Measurements from ENCODE around the gene UROS.

The UROS gene

DNA sequence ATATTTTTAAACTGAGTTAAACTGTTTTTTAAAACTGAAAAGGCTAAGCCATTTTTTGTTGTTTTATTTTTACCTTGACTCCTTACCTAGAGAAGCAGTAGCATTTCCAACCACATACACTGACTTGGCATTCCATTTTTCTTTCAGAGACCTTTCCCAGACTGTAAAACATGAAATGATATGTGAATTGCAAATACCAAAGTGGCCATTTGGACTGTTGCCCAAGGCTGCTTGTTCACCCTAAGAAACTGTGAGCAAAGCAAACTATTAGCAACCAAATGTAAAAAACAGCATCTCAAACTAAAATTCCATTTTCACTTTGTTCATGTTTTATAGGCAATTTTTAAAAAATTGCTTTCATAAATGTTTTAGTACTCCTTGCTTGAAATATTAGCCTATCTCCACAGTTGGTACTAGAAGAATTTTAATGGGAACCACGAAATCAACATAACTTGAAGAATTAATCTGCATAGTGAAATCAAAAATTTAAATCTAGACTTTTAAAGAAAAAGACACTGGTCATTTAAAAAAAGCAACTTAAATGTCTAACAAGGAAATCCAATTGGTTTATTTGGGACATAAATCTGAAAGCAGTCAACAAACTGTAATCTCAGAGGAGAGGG lies 10.8 kb downstream of the UROS start:
- Histone ChIP-seq H3K4me3 (ENCODE audit: severe bottlenecking) (no peak overlapping the region), H3K4me1 (ENCODE audit: insufficient read depth, poor library complexity, severe bottlenecking) (no peaks in the 10 kb centered on the region), H3K9me3 (ENCODE audit: severe bottlenecking) (no peaks in the 10 kb centered on the region), H3K36me3 (ENCODE audit: low read depth) (peaks cover 49% of the 10 kb centered on the region), H3K27me3 (ENCODE audit: insufficient read depth, poor library complexity, severe bottlenecking) (no peaks in the 10 kb centered on the region), H3K27ac (ENCODE audit: poor library complexity, severe bottlenecking) (no peak overlapping the region)
- DNase-seq (ENCODE audit: low spot score): no peak
- TF ChIP-seq, protein P1, sequence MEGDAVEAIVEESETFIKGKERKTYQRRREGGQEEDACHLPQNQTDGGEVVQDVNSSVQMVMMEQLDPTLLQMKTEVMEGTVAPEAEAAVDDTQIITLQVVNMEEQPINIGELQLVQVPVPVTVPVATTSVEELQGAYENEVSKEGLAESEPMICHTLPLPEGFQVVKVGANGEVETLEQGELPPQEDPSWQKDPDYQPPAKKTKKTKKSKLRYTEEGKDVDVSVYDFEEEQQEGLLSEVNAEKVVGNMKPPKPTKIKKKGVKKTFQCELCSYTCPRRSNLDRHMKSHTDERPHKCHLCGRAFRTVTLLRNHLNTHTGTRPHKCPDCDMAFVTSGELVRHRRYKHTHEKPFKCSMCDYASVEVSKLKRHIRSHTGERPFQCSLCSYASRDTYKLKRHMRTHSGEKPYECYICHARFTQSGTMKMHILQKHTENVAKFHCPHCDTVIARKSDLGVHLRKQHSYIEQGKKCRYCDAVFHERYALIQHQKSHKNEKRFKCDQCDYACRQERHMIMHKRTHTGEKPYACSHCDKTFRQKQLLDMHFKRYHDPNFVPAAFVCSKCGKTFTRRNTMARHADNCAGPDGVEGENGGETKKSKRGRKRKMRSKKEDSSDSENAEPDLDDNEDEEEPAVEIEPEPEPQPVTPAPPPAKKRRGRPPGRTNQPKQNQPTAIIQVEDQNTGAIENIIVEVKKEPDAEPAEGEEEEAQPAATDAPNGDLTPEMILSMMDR (IDR thresholded peaks at IDR 0.05; ENCODE audit: poor library complexity, severe bottlenecking): no peak
- ATAC-seq (ENCODE audit: low read depth): no peak

DNA sequence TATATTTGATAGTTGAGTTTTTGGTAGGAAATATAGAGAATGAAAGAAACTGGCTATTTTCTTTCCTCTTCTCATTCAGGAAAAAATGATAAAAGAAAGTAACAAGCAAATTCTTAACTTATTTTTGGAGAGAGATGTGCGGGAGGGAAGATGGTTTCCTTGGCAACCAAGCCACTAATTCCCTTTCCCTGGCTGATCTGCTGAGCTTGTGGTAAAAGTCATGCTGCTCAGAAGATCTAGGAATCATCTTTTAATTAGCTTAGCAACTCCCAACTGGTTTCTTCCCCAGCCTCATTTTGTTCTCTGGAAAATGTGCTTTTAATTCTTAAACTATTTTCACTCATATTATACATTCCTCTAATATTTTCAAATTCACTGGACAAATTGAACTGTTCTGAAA lies 11.8 kb downstream of the UROS start:
- DNase-seq (ENCODE audit: low spot score) (no peak), ATAC-seq (ENCODE audit: low read depth) (no peak)
- H3K9me3 ChIP-seq (ENCODE audit: severe bottlenecking): no peaks in the 10 kb centered on the region
- H3K4me3 ChIP-seq (ENCODE audit: severe bottlenecking): no peak overlapping the region
- TF ChIP-seq, protein P1 (IDR thresholded peaks at IDR 0.05; ENCODE audit: poor library complexity, severe bottlenecking): no peak
- H3K36me3 ChIP-seq (ENCODE audit: low read depth): peaks cover 58% of the 10 kb centered on the region
- H3K27ac ChIP-seq (ENCODE audit: poor library complexity, severe bottlenecking): no peak overlapping the region
- H3K4me1 ChIP-seq (ENCODE audit: insufficient read depth, poor library complexity, severe bottlenecking): no peaks in the 10 kb centered on the region
- no peaks in the 10 kb centered on the region for H3K27me3 ChIP-seq (ENCODE audit: insufficient read depth, poor library complexity, severe bottlenecking)

DNA sequence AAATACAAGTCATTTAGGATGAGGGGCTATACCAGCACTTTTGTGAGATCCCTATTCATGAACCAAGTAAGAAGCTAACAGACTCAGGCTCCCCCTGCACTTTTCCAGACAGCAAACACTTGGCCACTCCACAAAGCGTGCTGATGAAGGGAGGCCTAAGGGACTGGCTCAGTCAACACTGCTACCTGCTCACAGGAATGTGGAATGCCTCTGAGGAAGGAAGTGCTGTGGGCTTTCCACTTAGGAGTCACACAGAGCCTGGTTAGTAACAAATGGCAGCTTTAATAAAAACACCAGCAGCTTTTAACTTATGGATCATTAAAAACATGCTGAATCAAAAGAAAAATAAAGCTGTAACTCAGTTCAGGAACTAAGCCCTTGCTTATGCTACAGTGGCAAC lies 15.0 kb downstream of the UROS start:
- Histone ChIP-seq H3K27me3 (ENCODE audit: insufficient read depth, poor library complexity, severe bottlenecking) (no peaks in the 10 kb centered on the region), H3K36me3 (ENCODE audit: low read depth) (peaks cover 45% of the 10 kb centered on the region), H3K4me3 (ENCODE audit: severe bottlenecking) (no peak overlapping the region), H3K27ac (ENCODE audit: poor library complexity, severe bottlenecking) (no peak overlapping the region), H3K4me1 (ENCODE audit: insufficient read depth, poor library complexity, severe bottlenecking) (no peaks in the 10 kb centered on the region), H3K9me3 (ENCODE audit: severe bottlenecking) (no peaks in the 10 kb centered on the region)
- DNase-seq (ENCODE audit: low spot score) (no peak), ATAC-seq (ENCODE audit: low read depth) (no peak)
- TF ChIP-seq, protein P1 (IDR thresholded peaks at IDR 0.05; ENCODE audit: poor library complexity, severe bottlenecking): no peak

DNA sequence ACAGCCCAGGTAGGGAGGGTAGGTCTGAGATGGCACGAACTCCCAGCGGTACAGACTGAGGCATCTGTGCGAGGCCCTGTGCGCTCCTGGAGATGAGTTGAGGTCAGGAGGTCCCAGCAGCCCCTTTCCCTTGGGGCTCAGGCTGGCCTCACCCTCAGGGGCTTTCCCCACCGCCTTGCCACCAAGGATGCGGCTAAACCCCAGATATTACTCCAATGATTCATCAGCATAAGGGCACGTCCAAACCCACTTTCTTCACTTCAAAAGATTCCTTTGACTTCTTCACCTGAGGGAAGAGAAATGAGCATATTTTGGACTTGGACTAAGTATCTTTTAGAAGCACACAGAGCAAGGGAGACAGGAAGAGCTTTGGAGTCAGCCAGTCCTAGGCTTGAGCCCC lies 20.3 kb downstream of the UROS start:
- peaks cover 18% of the 10 kb centered on the region for H3K36me3 ChIP-seq (ENCODE audit: low read depth)
- TF ChIP-seq, protein P1 (IDR thresholded peaks at IDR 0.05; ENCODE audit: poor library complexity, severe bottlenecking): no peak
- H3K9me3 ChIP-seq (ENCODE audit: severe bottlenecking): no peaks in the 10 kb centered on the region
- peak; percentile 17; the same call in 1 of the 3 replicates for ATAC-seq (ENCODE audit: low read depth)
- no peaks in the 10 kb centered on the region for H3K27me3 ChIP-seq (ENCODE audit: insufficient read depth, poor library complexity, severe bottlenecking)
- H3K27ac ChIP-seq (ENCODE audit: poor library complexity, severe bottlenecking): no peak overlapping the region
- no peaks in the 10 kb centered on the region for H3K4me1 ChIP-seq (ENCODE audit: insufficient read depth, poor library complexity, severe bottlenecking)
- H3K4me3 ChIP-seq (ENCODE audit: severe bottlenecking): no peak overlapping the region
- no peak for DNase-seq (ENCODE audit: low spot score)

DNA sequence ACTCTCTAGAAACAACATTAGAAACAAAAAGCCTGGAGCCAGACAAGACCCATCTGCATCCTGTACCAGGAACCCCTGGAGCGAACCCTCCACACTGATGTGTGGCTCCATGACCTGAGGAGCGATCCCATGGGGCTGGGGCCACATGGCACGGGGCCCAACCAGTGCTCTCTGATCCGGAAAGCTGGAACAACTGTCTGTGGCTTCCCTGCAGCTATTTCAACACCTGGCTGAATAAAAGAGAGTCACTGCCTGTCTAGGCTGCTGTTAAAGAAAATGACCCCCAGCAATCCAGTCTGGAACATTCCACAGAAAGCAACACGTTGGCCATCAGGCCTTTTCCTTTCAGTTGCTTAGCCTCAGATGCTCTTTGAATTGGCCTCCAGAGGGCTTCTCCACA lies 20.9 kb downstream of the UROS start:
- ATAC-seq (ENCODE audit: low read depth) (no peak), DNase-seq (ENCODE audit: low spot score) (no peak)
- Histone ChIP-seq H3K27me3 (ENCODE audit: insufficient read depth, poor library complexity, severe bottlenecking) (no peaks in the 10 kb centered on the region), H3K36me3 (ENCODE audit: low read depth) (peaks cover 17% of the 10 kb centered on the region), H3K9me3 (ENCODE audit: severe bottlenecking) (no peaks in the 10 kb centered on the region), H3K27ac (ENCODE audit: poor library complexity, severe bottlenecking) (no peak overlapping the region), H3K4me3 (ENCODE audit: severe bottlenecking) (no peak overlapping the region), H3K4me1 (ENCODE audit: insufficient read depth, poor library complexity, severe bottlenecking) (no peaks in the 10 kb centered on the region)
- TF ChIP-seq, protein P1 (IDR thresholded peaks at IDR 0.05; ENCODE audit: poor library complexity, severe bottlenecking): no peak
